Measurements from ENCODE around the gene FAM193B. TPM values are rescaled to one million over a fixed set of nuclear protein-coding genes. Genes with fewer than 3 reads are reported as not detected.
A peak's percentile ranks its signal among the peaks of the same experiment; 100 is the strongest.

Gene FAM193B
- total and polyA plus RNA-seq, 5 donors from 2014 or later: 2.8 to 179 (median 3.7) TPM

- peak within 1 kb of the TSS; percentile 87 for H3K4me3 ChIP-seq (ENCODE audit: low read depth, low read length)
- peak; percentile 74 to 86 (median 85) for DNase-seq
- H3K4me1 Mint-ChIP-seq: peaks cover 0 to 44% (median 17%) of the 10 kb centered on the region in 4 donors
- peaks cover 17% of the 10 kb centered on the region for H3K36me3 ChIP-seq (ENCODE audit: control insufficient read depth, insufficient read depth, low read length)
- peak within 1 kb of the TSS; percentile 93 to 98 (median 94) for H3K4me3 Mint-ChIP-seq
- H3K27ac ChIP-seq (ENCODE audit: insufficient read depth, low read length, poor library complexity, severe bottlenecking): peak within 1 kb of the TSS; percentile 67
- H3K9me3 ChIP-seq (ENCODE audit: control insufficient read depth in 2 of 2, low read length in 2 of 2): no peaks in the 10 kb centered on the region
- peaks cover 17% of the 10 kb centered on the region for H3K4me1 ChIP-seq (ENCODE audit: control insufficient read depth, insufficient read depth, low read length, poor library complexity, severe bottlenecking)
- peaks cover 6% of the 10 kb centered on the region for H3K27me3 Mint-ChIP-seq
- ATAC-seq (ENCODE audit: low read depth in 2 of 2): peak; percentile 90 to 91
- H3K27me3 ChIP-seq (ENCODE audit: control insufficient read depth, insufficient read depth, low read length): no peaks in the 10 kb centered on the region
- peaks cover 11% of the 10 kb centered on the region for H3K36me3 Mint-ChIP-seq
- peak within 1 kb of the TSS; percentile 92 to 100 (median 96) for H3K27ac Mint-ChIP-seq
- H3K9me3 Mint-ChIP-seq: no peaks in the 10 kb centered on the region
Observed at GRCh38 chr5:177599731-177600507, 45.6 kb upstream of the FAM193B start, which contains the start of gene B4GALT7. B4GALT7 (plus strand) TSS chr5:177600132; CDS start chr5:177600211, 79 bp downstream.

- Mint-ChIP-seq H3K4me3 (peak overlapping the region; percentile 76 to 93 (median 79)), H3K36me3 (peaks cover 16% of the 10 kb centered on the region), H3K27ac (peak overlapping the region in 2 of 3 donors; percentile 77 to 92), H3K9me3 (no peaks in the 10 kb centered on the region), H3K4me1 (peaks cover 0 to 44% (median 19%) of the 10 kb centered on the region in 4 donors), H3K27me3 (peaks cover 6% of the 10 kb centered on the region)
- peaks cover 31% of the 10 kb centered on the region for H3K36me3 ChIP-seq (ENCODE audit: control insufficient read depth, insufficient read depth, low read length)
- DNase-seq (no peak), ATAC-seq (ENCODE audit: low read depth in 2 of 2) (no peak)
- H3K27ac ChIP-seq (ENCODE audit: insufficient read depth, low read length, poor library complexity, severe bottlenecking): no peak overlapping the region
- peaks cover 22% of the 10 kb centered on the region for H3K4me1 ChIP-seq (ENCODE audit: control insufficient read depth, insufficient read depth, low read length, poor library complexity, severe bottlenecking)
- no peaks in the 10 kb centered on the region for H3K27me3 ChIP-seq (ENCODE audit: control insufficient read depth, insufficient read depth, low read length)
- H3K4me3 ChIP-seq (ENCODE audit: low read depth, low read length): peak overlapping the region; percentile 3
- no peaks in the 10 kb centered on the region for H3K9me3 ChIP-seq (ENCODE audit: control insufficient read depth in 2 of 2, low read length in 2 of 2)
Observed at GRCh38 chr5:177598477-177598876, 44.1 kb upstream of the FAM193B start.

- Mint-ChIP-seq H3K27me3 (peaks cover 6% of the 10 kb centered on the region), H3K27ac (peak overlapping the region in 1 of 3 donors; percentile 80), H3K4me1 (peaks cover 0 to 50% (median 23%) of the 10 kb centered on the region in 4 donors), H3K4me3 (peak overlapping the region in 3 of 4 donors; percentile 38 to 73 (median 47)), H3K36me3 (peaks cover 19% of the 10 kb centered on the region), H3K9me3 (no peaks in the 10 kb centered on the region)
- Histone ChIP-seq H3K27ac (ENCODE audit: insufficient read depth, low read length, poor library complexity, severe bottlenecking) (no peak overlapping the region), H3K36me3 (ENCODE audit: control insufficient read depth, insufficient read depth, low read length) (peaks cover 35% of the 10 kb centered on the region), H3K4me1 (ENCODE audit: control insufficient read depth, insufficient read depth, low read length, poor library complexity, severe bottlenecking) (peaks cover 35% of the 10 kb centered on the region), H3K27me3 (ENCODE audit: control insufficient read depth, insufficient read depth, low read length) (no peaks in the 10 kb centered on the region), H3K4me3 (ENCODE audit: low read depth, low read length) (no peak overlapping the region), H3K9me3 (ENCODE audit: control insufficient read depth in 2 of 2, low read length in 2 of 2) (no peaks in the 10 kb centered on the region)
- ATAC-seq (ENCODE audit: low read depth in 2 of 2) (no peak), DNase-seq (no peak)
Observed at GRCh38 chr5:177596775-177597238, 42.4 kb upstream of the FAM193B start.

DNA sequence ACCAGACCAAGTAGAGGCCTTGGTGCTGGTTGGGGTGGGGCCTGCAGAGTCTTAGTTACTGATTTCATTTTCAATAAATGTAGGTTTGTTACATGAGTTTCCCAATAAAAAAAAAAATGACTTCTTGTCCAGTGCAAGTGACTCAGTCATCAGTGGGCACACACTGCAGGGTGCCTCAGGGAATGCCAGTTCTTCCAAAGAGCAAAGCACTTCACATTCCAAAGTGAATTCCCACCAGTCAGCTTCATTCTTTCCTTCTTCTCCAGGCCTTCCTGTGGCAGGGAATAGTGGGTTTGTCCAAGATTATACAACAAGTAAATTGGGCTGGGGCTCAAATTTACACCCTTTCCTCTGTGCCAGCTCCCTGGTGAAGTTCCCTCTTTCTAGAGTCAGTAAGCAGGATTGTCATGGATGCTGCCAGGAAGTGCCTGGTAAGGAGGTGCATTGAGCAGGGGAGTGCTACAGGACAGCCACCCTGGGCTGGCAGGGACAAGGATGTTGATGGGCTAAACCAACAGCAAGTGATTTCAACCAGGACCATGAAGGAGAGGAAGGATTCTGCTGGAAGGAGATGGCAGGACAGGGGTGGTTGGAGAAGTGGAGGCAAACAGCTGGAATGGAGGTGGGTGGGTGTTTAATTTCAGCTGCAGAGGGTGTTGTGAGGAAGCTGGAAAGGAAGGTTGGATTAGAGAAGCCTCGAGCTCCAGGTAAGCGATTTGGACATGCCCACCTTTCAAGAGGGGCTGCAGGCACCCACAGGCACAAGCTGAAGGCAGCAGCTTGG lies 41.8 kb upstream of the FAM193B start:
- DNase-seq: no peak
- H3K4me3 Mint-ChIP-seq: peak overlapping the region in 2 of 4 donors; percentile 73 to 74
- ATAC-seq (ENCODE audit: low read depth in 2 of 2): no peak
- H3K27ac ChIP-seq (ENCODE audit: insufficient read depth, low read length, poor library complexity, severe bottlenecking): no peak overlapping the region
- H3K9me3 ChIP-seq (ENCODE audit: control insufficient read depth in 2 of 2, low read length in 2 of 2): no peaks in the 10 kb centered on the region
- H3K4me1 ChIP-seq (ENCODE audit: control insufficient read depth, insufficient read depth, low read length, poor library complexity, severe bottlenecking): peaks cover 35% of the 10 kb centered on the region
- H3K27me3 Mint-ChIP-seq: peaks cover 6% of the 10 kb centered on the region
- H3K4me3 ChIP-seq (ENCODE audit: low read depth, low read length): no peak overlapping the region
- peaks cover 0 to 50% (median 26%) of the 10 kb centered on the region in 4 donors for H3K4me1 Mint-ChIP-seq
- H3K36me3 Mint-ChIP-seq: peaks cover 19% of the 10 kb centered on the region
- H3K27ac Mint-ChIP-seq: peak overlapping the region in 1 of 3 donors; percentile 32
- peaks cover 35% of the 10 kb centered on the region for H3K36me3 ChIP-seq (ENCODE audit: control insufficient read depth, insufficient read depth, low read length)
- H3K9me3 Mint-ChIP-seq: no peaks in the 10 kb centered on the region
- no peaks in the 10 kb centered on the region for H3K27me3 ChIP-seq (ENCODE audit: control insufficient read depth, insufficient read depth, low read length)

- Mint-ChIP-seq H3K4me3 (peak overlapping the region in 1 of 4 donors; percentile 100), H3K36me3 (peaks cover 15% of the 10 kb centered on the region)
Observed at GRCh38 chr5:177595026-177595585, 40.7 kb upstream of the FAM193B start.

DNA sequence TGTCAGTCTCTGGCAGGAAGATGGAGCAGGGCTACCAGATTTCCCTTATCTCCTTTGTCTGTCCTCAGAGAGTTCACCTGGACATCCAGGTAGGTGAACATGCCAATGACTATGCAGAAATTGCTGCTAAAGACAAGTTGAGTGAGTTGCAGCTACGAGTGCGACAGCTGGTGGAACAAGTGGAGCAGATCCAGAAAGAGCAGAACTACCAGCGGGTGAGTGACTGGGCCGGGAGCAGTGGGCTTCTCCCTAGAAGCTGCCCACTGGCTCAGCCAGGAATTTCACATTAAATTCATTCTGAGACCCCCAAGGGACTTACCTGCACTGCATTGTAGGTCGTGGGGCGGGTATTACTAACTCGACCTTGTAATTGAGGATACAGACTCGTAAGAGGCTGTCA lies 39.7 kb upstream of the FAM193B start:
- peaks cover 15% of the 10 kb centered on the region for H3K36me3 Mint-ChIP-seq

More at GRCh38 chr5:177595026-177595585, 40.7 kb upstream of the FAM193B start:
- Histone ChIP-seq H3K27me3 (ENCODE audit: control insufficient read depth, insufficient read depth, low read length) (peaks cover 8% of the 10 kb centered on the region), H3K9me3 (ENCODE audit: control insufficient read depth in 2 of 2, low read length in 2 of 2) (no peaks in the 10 kb centered on the region), H3K4me1 (ENCODE audit: control insufficient read depth, insufficient read depth, low read length, poor library complexity, severe bottlenecking) (peaks cover 25% of the 10 kb centered on the region), H3K36me3 (ENCODE audit: control insufficient read depth, insufficient read depth, low read length) (peaks cover 35% of the 10 kb centered on the region), H3K27ac (ENCODE audit: insufficient read depth, low read length, poor library complexity, severe bottlenecking) (no peak overlapping the region), H3K4me3 (ENCODE audit: low read depth, low read length) (no peak overlapping the region)
- H3K27me3 Mint-ChIP-seq: no peaks in the 10 kb centered on the region
- no peak for ATAC-seq (ENCODE audit: low read depth in 2 of 2)
- H3K9me3 Mint-ChIP-seq: no peaks in the 10 kb centered on the region
- no peak for DNase-seq
- H3K27ac Mint-ChIP-seq: no peak overlapping the region
- H3K4me1 Mint-ChIP-seq: peaks cover 0 to 40% (median 19%) of the 10 kb centered on the region in 4 donors

GRCh38 chr5:177593511-177593910 lies 39.1 kb upstream of the FAM193B start:
- ATAC-seq (ENCODE audit: low read depth in 2 of 2): no peak
- H3K4me3 ChIP-seq (ENCODE audit: low read depth, low read length): peak overlapping the region; percentile 48

More for the DNA sequence above, 39.7 kb upstream of the FAM193B start:
- H3K27ac ChIP-seq (ENCODE audit: insufficient read depth, low read length, poor library complexity, severe bottlenecking): no peak overlapping the region
- DNase-seq (no peak), ATAC-seq (ENCODE audit: low read depth in 2 of 2) (no peak)
- no peak overlapping the region for H3K4me3 ChIP-seq (ENCODE audit: low read depth, low read length)
- peak overlapping the region in 2 of 4 donors; percentile 56 to 100 for H3K4me3 Mint-ChIP-seq
- peaks cover 5% of the 10 kb centered on the region for H3K27me3 Mint-ChIP-seq
- peaks cover 35% of the 10 kb centered on the region for H3K36me3 ChIP-seq (ENCODE audit: control insufficient read depth, insufficient read depth, low read length)
- H3K27me3 ChIP-seq (ENCODE audit: control insufficient read depth, insufficient read depth, low read length): peaks cover 8% of the 10 kb centered on the region
- no peaks in the 10 kb centered on the region for H3K9me3 Mint-ChIP-seq
- H3K4me1 ChIP-seq (ENCODE audit: control insufficient read depth, insufficient read depth, low read length, poor library complexity, severe bottlenecking): peaks cover 24% of the 10 kb centered on the region
- H3K4me1 Mint-ChIP-seq: peaks cover 0 to 36% (median 18%) of the 10 kb centered on the region in 4 donors
- peak overlapping the region in 1 of 3 donors; percentile 94 for H3K27ac Mint-ChIP-seq
- H3K9me3 ChIP-seq (ENCODE audit: control insufficient read depth in 2 of 2, low read length in 2 of 2): no peaks in the 10 kb centered on the region

More at GRCh38 chr5:177593511-177593910, 39.1 kb upstream of the FAM193B start:
- no peak for DNase-seq
- Histone ChIP-seq H3K27me3 (ENCODE audit: control insufficient read depth, insufficient read depth, low read length) (peaks cover 8% of the 10 kb centered on the region), H3K4me1 (ENCODE audit: control insufficient read depth, insufficient read depth, low read length, poor library complexity, severe bottlenecking) (peaks cover 20% of the 10 kb centered on the region), H3K36me3 (ENCODE audit: control insufficient read depth, insufficient read depth, low read length) (peaks cover 35% of the 10 kb centered on the region), H3K9me3 (ENCODE audit: control insufficient read depth in 2 of 2, low read length in 2 of 2) (no peaks in the 10 kb centered on the region), H3K27ac (ENCODE audit: insufficient read depth, low read length, poor library complexity, severe bottlenecking) (no peak overlapping the region)
- Mint-ChIP-seq H3K27ac (peak overlapping the region; percentile 36 to 94 (median 79)), H3K4me3 (peak overlapping the region; percentile 17 to 100 (median 99)), H3K4me1 (peaks cover 0 to 31% (median 14%) of the 10 kb centered on the region in 4 donors), H3K36me3 (peaks cover 15% of the 10 kb centered on the region), H3K9me3 (no peaks in the 10 kb centered on the region), H3K27me3 (peaks cover 10% of the 10 kb centered on the region)

Data from CD4-positive, CD25-positive, alpha-beta regulatory T cell (primary cell).